AG10803 (cell line): ENCODE data around the gene ESX1.
A peak's percentile ranks its signal among the peaks of the same experiment; 100 is the strongest.
"Not testable (repeated sequence)": the region's sequence is repeated elsewhere in the genome, so short reads cannot be mapped to it uniquely, and the experiment has no call there.

Experiments used
- DNase-seq: peaks from one replicate; pipeline ENCODE4 v3.0.0; 2010; ENCODE audit warnings: low read depth
- H3K4me3 ChIP-seq: 2 replicates; pipeline ENCODE4 v1.5.1; 2011; ENCODE audit warnings: mild to moderate bottlenecking, low read length, control low read depth
- TF ChIP-seq, protein P1 (sequence below): conservative IDR thresholded peaks from 2 replicates; pipeline ENCODE4 v1.5.1; 2011; ENCODE audit warnings: mild to moderate bottlenecking, low read length, control low read depth, inconsistent platforms

The ESX1 gene

GRCh38 chrX:104281564-104281963 lies 26.8 kb upstream of the ESX1 start:
- no peak overlapping the region for H3K4me3 ChIP-seq
- no peak for DNase-seq
- TF ChIP-seq, protein P1, sequence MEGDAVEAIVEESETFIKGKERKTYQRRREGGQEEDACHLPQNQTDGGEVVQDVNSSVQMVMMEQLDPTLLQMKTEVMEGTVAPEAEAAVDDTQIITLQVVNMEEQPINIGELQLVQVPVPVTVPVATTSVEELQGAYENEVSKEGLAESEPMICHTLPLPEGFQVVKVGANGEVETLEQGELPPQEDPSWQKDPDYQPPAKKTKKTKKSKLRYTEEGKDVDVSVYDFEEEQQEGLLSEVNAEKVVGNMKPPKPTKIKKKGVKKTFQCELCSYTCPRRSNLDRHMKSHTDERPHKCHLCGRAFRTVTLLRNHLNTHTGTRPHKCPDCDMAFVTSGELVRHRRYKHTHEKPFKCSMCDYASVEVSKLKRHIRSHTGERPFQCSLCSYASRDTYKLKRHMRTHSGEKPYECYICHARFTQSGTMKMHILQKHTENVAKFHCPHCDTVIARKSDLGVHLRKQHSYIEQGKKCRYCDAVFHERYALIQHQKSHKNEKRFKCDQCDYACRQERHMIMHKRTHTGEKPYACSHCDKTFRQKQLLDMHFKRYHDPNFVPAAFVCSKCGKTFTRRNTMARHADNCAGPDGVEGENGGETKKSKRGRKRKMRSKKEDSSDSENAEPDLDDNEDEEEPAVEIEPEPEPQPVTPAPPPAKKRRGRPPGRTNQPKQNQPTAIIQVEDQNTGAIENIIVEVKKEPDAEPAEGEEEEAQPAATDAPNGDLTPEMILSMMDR: no peak

- no peak for DNase-seq
- TF ChIP-seq, protein P1: no peak
- no peak overlapping the region for H3K4me3 ChIP-seq
Observed at GRCh38 chrX:104280609-104281008, 25.9 kb upstream of the ESX1 start.

- TF ChIP-seq, protein P1: peak; percentile 66
- peak overlapping the region; percentile 50 for H3K4me3 ChIP-seq
- DNase-seq: peak; percentile 12
Observed at GRCh38 chrX:104270916-104271512, 16.3 kb upstream of the ESX1 start.

DNA sequence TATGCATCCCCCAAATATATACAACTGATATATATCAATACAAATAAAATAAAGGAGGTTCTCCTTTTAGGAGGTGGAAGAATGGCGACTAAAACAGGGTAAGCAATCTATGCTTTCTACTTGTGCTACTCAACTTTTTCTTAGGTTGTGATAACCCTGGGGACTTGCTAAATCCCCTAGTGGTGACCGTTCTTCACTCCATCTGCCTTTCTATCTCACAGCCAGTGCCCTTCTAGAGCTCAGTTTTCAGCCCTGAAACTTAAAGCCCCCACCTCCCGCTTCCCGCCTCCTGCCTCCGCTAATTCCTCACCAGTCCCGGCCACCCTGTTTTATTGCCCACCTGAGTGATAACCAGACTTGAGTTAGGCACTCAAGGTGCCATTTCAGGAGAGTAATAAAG lies 15.5 kb upstream of the ESX1 start:
- no peak for DNase-seq
- TF ChIP-seq, protein P1: no peak
- no peak overlapping the region for H3K4me3 ChIP-seq

GRCh38 chrX:104255465-104255864 lies 732 bp upstream of the ESX1 start:
- TF ChIP-seq, protein P1: no peak
- H3K4me3 ChIP-seq: no peak overlapping the region
- no peak for DNase-seq

- no peak overlapping the region for H3K4me3 ChIP-seq
- TF ChIP-seq, protein P1: no peak
- no peak for DNase-seq
Observed at GRCh38 chrX:104253567-104254441, 929 bp downstream of the ESX1 start.

GRCh38 chrX:104250470-104250869 lies 4.3 kb downstream of the ESX1 start:
- no peak overlapping the region for H3K4me3 ChIP-seq
- TF ChIP-seq, protein P1: no peak
- no peak for DNase-seq

DNA sequence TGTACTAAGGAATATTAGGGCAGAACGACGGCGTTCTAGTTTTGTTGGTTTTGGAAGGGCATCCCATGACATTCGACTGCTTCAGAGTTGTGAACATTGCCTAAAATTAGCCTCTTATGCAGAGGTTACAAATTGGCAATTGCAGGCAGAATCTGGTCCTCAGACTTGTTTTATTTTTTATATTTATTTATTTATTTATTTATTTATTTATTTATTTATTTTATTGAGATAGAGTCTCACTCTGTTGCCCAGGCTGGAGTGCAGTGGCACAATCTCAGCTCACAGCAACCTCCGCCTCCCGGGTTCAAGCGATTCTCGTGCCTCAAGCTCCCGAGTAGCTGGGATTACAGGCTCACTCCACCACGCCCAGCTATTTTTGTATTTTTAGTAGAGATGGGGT lies 24.7 kb downstream of the ESX1 start:
- not testable (repeated sequence) for H3K4me3 ChIP-seq, DNase-seq
